GM10248 (cell line): ENCODE measurements around the gene TAOK1.

Experiments used
- CTCF ChIA-PET: fragments of 300-600 bp; sonication (Branson Sonifier 250); formaldehyde crosslinking; extraction: SDS; loops from one replicate; lab custom pipeline; 2021; ENCODE audit warnings: antibody characterized with exemption; lab: Yijun Ruan, JAX
- POLR2A ChIA-PET: fragments of 350-650 bp; sonication (Branson Sonifier 250); formaldehyde crosslinking; extraction: SDS; loops from one replicate; lab custom pipeline; 2020; ENCODE audit warnings: antibody characterized with exemption; lab: Yijun Ruan, JAX
- DNase-seq: peaks from one replicate; pipeline ENCODE4 v3.0.0; 2012; ENCODE audit errors: extremely low spot score
- CTCF ChIP-seq: IDR thresholded peaks from 2 replicates; pipeline ENCODE4 v1.5.1; 2012; ENCODE audit warnings: mild to moderate bottlenecking, low read depth; ENCODE audit errors: extremely low read depth, missing control alignments, control extremely low read depth

Gene TAOK1

GRCh38 chr17:29358416-29358815, 31.7 kb upstream of the TAOK1 start:
- no peak for DNase-seq
- TF ChIP-seq CTCF = no peak
- ChIA-PET CTCF (interaction anchor here (1.5 to 2.4 kb wide), 2 partner anchors 11 to 14 kb away, joined by 5 to 14 read pairs; no protein-coding TSS in a partner anchor), POLR2A (no interaction called here)

- CTCF ChIA-PET = interaction anchor here (1.1 kb wide), 1 partner anchor 10 kb away, joined by 4 read pairs; no protein-coding TSS in a partner anchor
- TF ChIP-seq CTCF = no peak
- DNase-seq = no peak
- POLR2A ChIA-PET = no interaction called here
Measured at GRCh38 chr17:29359777-29360176, 30.4 kb upstream of the TAOK1 start.

GRCh38 chr17:29363716-29364115, 26.4 kb upstream of the TAOK1 start:
- POLR2A ChIA-PET = interaction anchor here (0.6 kb wide), 1 partner anchor 27 kb away, joined by 3 read pairs; no protein-coding TSS in a partner anchor
- no peak for DNase-seq
- no peak for TF ChIP-seq CTCF
- CTCF ChIA-PET = interaction anchor here (0.9 to 2.0 kb wide), 3 partner anchors 9 to 13 kb away, joined by 3 to 5 read pairs (median 3); no protein-coding TSS in a partner anchor

GRCh38 chr17:29364691-29365090, 25.5 kb upstream of the TAOK1 start:
- ChIA-PET CTCF (interaction anchor here (1.4 to 2.0 kb wide), 3 partner anchors 10 to 196 kb away, joined by 3 to 5 read pairs (median 4); no protein-coding TSS in a partner anchor), POLR2A (no interaction called here)
- DNase-seq = no peak
- no peak for TF ChIP-seq CTCF

GRCh38 chr17:29368161-29368560, 22.0 kb upstream of the TAOK1 start:
- DNase-seq = no peak
- POLR2A ChIA-PET = no interaction called here

GRCh38 chr17:29368926-29369325, 21.2 kb upstream of the TAOK1 start:
- TF ChIP-seq CTCF = no peak

More at GRCh38 chr17:29368161-29368560, 22.0 kb upstream of the TAOK1 start:
- TF ChIP-seq CTCF = no peak
- CTCF ChIA-PET = interaction anchor here (2.5 to 8.3 kb wide), 4 partner anchors 15 to 224 kb away, joined by 14 to 108 read pairs (median 24); partner anchors contain the start of gene ANKRD13B

More at GRCh38 chr17:29368926-29369325, 21.2 kb upstream of the TAOK1 start:
- ChIA-PET POLR2A (interaction anchor here (1.4 kb wide), 1 partner anchor 75 kb away, joined by 3 read pairs; the partner anchor contains the start of gene NUFIP2), CTCF (interaction anchor here (1.0 to 8.3 kb wide), 19 partner anchors 11 to 555 kb away, joined by 3 to 108 read pairs (median 8); partner anchors contain the start of genes ABHD15, ANKRD13B and TP53I13)
- DNase-seq = no peak
